Measurements from ENCODE around the gene AHRR. TPM values are rescaled to one million over a fixed set of nuclear protein-coding genes. Genes with fewer than 3 reads are reported as not detected.

Gene AHRR
- total RNA-seq, 1 experiment from 2014 or later, result 1.3 TPM

- no peaks in the 10 kb centered on the region for H3K4me1 Mint-ChIP-seq (ENCODE audit: low read depth, unreplicated experiment)
- CTCF ChIA-PET, result no interaction called here
- H3K36me3 Mint-ChIP-seq (ENCODE audit: insufficient read depth, unreplicated experiment), result peaks cover 27% of the 10 kb centered on the region
- no peak overlapping the region for H3K27ac Mint-ChIP-seq (ENCODE audit: unreplicated experiment)
- BruUV-seq (replicated peaks), result no TSS peak
- intact Hi-C loops (cut with micrococcal nuclease; ENCODE audit: unreplicated experiment), result no loop called here
- no peaks in the 10 kb centered on the region for H3K9me3 Mint-ChIP-seq (ENCODE audit: low read depth, unreplicated experiment)
- H3K4me3 Mint-ChIP-seq (ENCODE audit: low read depth, unreplicated experiment), result no peak overlapping the region
- H3K27me3 Mint-ChIP-seq (ENCODE audit: unreplicated experiment), result peaks cover 52% of the 10 kb centered on the region
- DNase-seq, result no peak
- no peak for TF ChIP-seq CTCF (IDR thresholded peaks at IDR 0.05; ENCODE audit: unreplicated experiment)
These were observed 157.0 kb downstream of the AHRR start for GRCh38 chr5:478369-478981.

- intact Hi-C loops (cut with micrococcal nuclease; ENCODE audit: unreplicated experiment), result no loop called here
- CTCF ChIA-PET, result no interaction called here
- no peaks in the 10 kb centered on the region for H3K4me1 Mint-ChIP-seq (ENCODE audit: low read depth, unreplicated experiment)
- no peaks in the 10 kb centered on the region for H3K9me3 Mint-ChIP-seq (ENCODE audit: low read depth, unreplicated experiment)
- DNase-seq, result no peak
- no peak overlapping the region for H3K27ac Mint-ChIP-seq (ENCODE audit: unreplicated experiment)
- no TSS peak for BruUV-seq (replicated peaks)
- no peak overlapping the region for H3K4me3 Mint-ChIP-seq (ENCODE audit: low read depth, unreplicated experiment)
- TF ChIP-seq CTCF (IDR thresholded peaks at IDR 0.05; ENCODE audit: unreplicated experiment), result no peak
- peaks cover 21% of the 10 kb centered on the region for H3K36me3 Mint-ChIP-seq (ENCODE audit: insufficient read depth, unreplicated experiment)
- peaks cover 47% of the 10 kb centered on the region for H3K27me3 Mint-ChIP-seq (ENCODE audit: unreplicated experiment)
These were observed 157.5 kb downstream of the AHRR start for GRCh38 chr5:478982-479535.

GRCh38 chr5:479566-480319 lies 158.2 kb downstream of the AHRR start:
- no peaks in the 10 kb centered on the region for H3K9me3 Mint-ChIP-seq (ENCODE audit: low read depth, unreplicated experiment)
- DNase-seq, result no peak
- no peak overlapping the region for H3K4me3 Mint-ChIP-seq (ENCODE audit: low read depth, unreplicated experiment)
- peaks cover 41% of the 10 kb centered on the region for H3K27me3 Mint-ChIP-seq (ENCODE audit: unreplicated experiment)
- no peak for TF ChIP-seq CTCF (IDR thresholded peaks at IDR 0.05; ENCODE audit: unreplicated experiment)
- no peaks in the 10 kb centered on the region for H3K4me1 Mint-ChIP-seq (ENCODE audit: low read depth, unreplicated experiment)
- intact Hi-C loops (cut with micrococcal nuclease; ENCODE audit: unreplicated experiment), result no loop called here
- no peak overlapping the region for H3K27ac Mint-ChIP-seq (ENCODE audit: unreplicated experiment)
- CTCF ChIA-PET, result no interaction called here
- H3K36me3 Mint-ChIP-seq (ENCODE audit: insufficient read depth, unreplicated experiment), result peaks cover 18% of the 10 kb centered on the region
- no TSS peak for BruUV-seq (replicated peaks)

- Mint-ChIP-seq H3K27ac (ENCODE audit: unreplicated experiment) (no peak overlapping the region), H3K36me3 (ENCODE audit: insufficient read depth, unreplicated experiment) (peaks cover 9% of the 10 kb centered on the region), H3K27me3 (ENCODE audit: unreplicated experiment) (peaks cover 25% of the 10 kb centered on the region), H3K4me3 (ENCODE audit: low read depth, unreplicated experiment) (no peak overlapping the region), H3K4me1 (ENCODE audit: low read depth, unreplicated experiment) (no peaks in the 10 kb centered on the region), H3K9me3 (ENCODE audit: low read depth, unreplicated experiment) (no peaks in the 10 kb centered on the region)
- no peak for TF ChIP-seq CTCF (IDR thresholded peaks at IDR 0.05; ENCODE audit: unreplicated experiment)
- intact Hi-C loops (cut with micrococcal nuclease; ENCODE audit: unreplicated experiment), result no loop called here
- DNase-seq, result no peak
- no TSS peak for BruUV-seq (replicated peaks)
- CTCF ChIA-PET, result no interaction called here
These were observed 159.8 kb downstream of the AHRR start for GRCh38 chr5:481347-481746.

Data from Calu3 (cell line).